Keratinocyte (primary cell): ENCODE results near the gene NOP58. TPM values are rescaled to one million over a fixed set of nuclear protein-coding genes. Genes with fewer than 3 reads are reported as not detected.

Experiments
- DNase-seq: peaks from one replicate; pipeline ENCODE4 v3.0.0-alpha.2; 2011; ENCODE audit warnings: low read depth, missing footprints, low spot score
- FAIRE-seq: peaks from 2 replicates; lab custom pipeline; 2011; peaks lifted over from hg19 to GRCh38; lab: Jason Lieb, UNC
- H2AFZ ChIP-seq: 2 replicates; pipeline ENCODE4 v1.6.0; 2012; ENCODE audit warnings: low read length, control low read depth, inconsistent platforms; ENCODE audit not compliant: control insufficient read depth
- H3K27ac ChIP-seq: 2 replicates; pipeline ENCODE4 v1.5.1; 2011; ENCODE audit warnings: low read length; ENCODE audit not compliant: control insufficient read depth, insufficient read depth
- H3K27me3 ChIP-seq: 3 replicates; pipeline ENCODE4 v1.6.0; 2011; ENCODE audit warnings: low read length; ENCODE audit not compliant: control insufficient read depth, insufficient read depth; ENCODE audit errors: extremely low read depth
- H3K36me3 ChIP-seq, 2 experiments: 2 replicates in 1 of 2; 3 replicates in 1 of 2; pipeline ENCODE4 v1.5.1; 2011; ENCODE audit warnings: low read length in 2 of 2, mild to moderate bottlenecking in 1 of 2; ENCODE audit not compliant: control insufficient read depth in 2 of 2, insufficient read depth in 2 of 2; ENCODE audit errors: extremely low read depth in 1 of 2
- H3K4me1 ChIP-seq: 3 replicates; pipeline ENCODE4 v1.5.1; 2011; ENCODE audit warnings: low read length; ENCODE audit not compliant: control insufficient read depth, insufficient read depth; ENCODE audit errors: extremely low read depth
- H3K4me2 ChIP-seq: 3 replicates; pipeline ENCODE4 v1.6.0; 2011; ENCODE audit warnings: low read depth, low read length; ENCODE audit not compliant: control insufficient read depth, insufficient read depth; ENCODE audit errors: extremely low read depth
- H3K4me3 ChIP-seq, 3 experiments: fragments of 200-600 bp in 1 of 3; sonication (generic) in 1 of 3; 2 replicates in 2 of 3; 3 replicates in 1 of 3; pipeline ENCODE4 v1.5.1; 2011 to 2016; ENCODE audit warnings: low read length in 3 of 3, mild to moderate bottlenecking in 3 of 3, control low read depth in 2 of 3, inconsistent platforms in 1 of 3, low read depth in 1 of 3, mixed read lengths in 1 of 3, mixed run types in 1 of 3, moderate library complexity in 1 of 3; ENCODE audit not compliant: control insufficient read depth in 2 of 3, insufficient read depth in 2 of 3; ENCODE audit errors: extremely low read depth in 1 of 3
- H3K79me2 ChIP-seq: 2 replicates; pipeline ENCODE4 v1.6.0; 2012; ENCODE audit warnings: low read length; ENCODE audit not compliant: control insufficient read depth, insufficient read depth
- H3K9ac ChIP-seq: 3 replicates; pipeline ENCODE4 v1.6.0; 2011; ENCODE audit warnings: low read length; ENCODE audit not compliant: control insufficient read depth, insufficient read depth; ENCODE audit errors: extremely low read depth
- H3K9me1 ChIP-seq: 3 replicates; pipeline ENCODE4 v1.6.0; 2011; ENCODE audit warnings: low read length; ENCODE audit not compliant: control insufficient read depth, insufficient read depth; ENCODE audit errors: extremely low read depth
- H3K9me3 ChIP-seq: 2 replicates; pipeline ENCODE4 v1.5.1; 2012; ENCODE audit warnings: low read depth, low read length; ENCODE audit not compliant: control insufficient read depth
- H4K20me1 ChIP-seq: 3 replicates; pipeline ENCODE4 v1.6.0; 2011; ENCODE audit warnings: low read length; ENCODE audit not compliant: control insufficient read depth, insufficient read depth; ENCODE audit errors: extremely low read depth
- EZH2 ChIP-seq: IDR thresholded peaks from one replicate; pipeline ENCODE4 v1.6.1; 2012; ENCODE audit warnings: inconsistent platforms, mild to moderate bottlenecking, low read length, moderate library complexity
- dilution Hi-C: fragments of 300-500 bp; cut with MboI; formaldehyde crosslinking; loops from one replicate; pipeline ENCODE4 v1.7.0; 2020; ENCODE audit warnings: low sequenced_read_pairs; ENCODE audit not compliant: extremely low pct_ligation_motif_present
- polyA plus RNA-seq, 5 experiments: library from polyadenylated mRNA; depleted of rRNA in 3 of 5; stranded (reverse) in 3 of 5; stranded (forward) in 1 of 5; unstranded in 1 of 5; fragments of >200 nt; gene quantifications; 1 replicate in 1 of 5; 2 replicates in 3 of 5; 3 replicates in 1 of 5; pipeline versions ENCODE4 v1.2.1 to v1.2.3, GENCODE V29; 2011 to 2012; ENCODE audit warnings: missing spikeins in 2 of 5, low read depth in 1 of 5, low replicate concordance in 1 of 5
- TF ChIP-seq, protein P1 (sequence below), 3 experiments: IDR thresholded peaks in 1 of 3; conservative IDR thresholded peaks in 1 of 3; optimal IDR thresholded peaks in 1 of 3; 2 replicates in 2 of 3; 3 replicates in 1 of 3; pipeline versions ENCODE3 to v1.5.1; 2011; ENCODE audit warnings: low read length in 3 of 3, mild to moderate bottlenecking in 3 of 3, moderate library complexity in 2 of 3, control low read depth in 1 of 3, inconsistent platforms in 1 of 3; ENCODE audit not compliant: insufficient read depth in 2 of 3; ENCODE audit errors: extremely low read depth in 1 of 3

NOP58 gene
- polyA plus RNA-seq, 1 donor (not counting 4 experiments of a cell fraction or from before 2014, with no cell fraction given) = 118 TPM

DNA sequence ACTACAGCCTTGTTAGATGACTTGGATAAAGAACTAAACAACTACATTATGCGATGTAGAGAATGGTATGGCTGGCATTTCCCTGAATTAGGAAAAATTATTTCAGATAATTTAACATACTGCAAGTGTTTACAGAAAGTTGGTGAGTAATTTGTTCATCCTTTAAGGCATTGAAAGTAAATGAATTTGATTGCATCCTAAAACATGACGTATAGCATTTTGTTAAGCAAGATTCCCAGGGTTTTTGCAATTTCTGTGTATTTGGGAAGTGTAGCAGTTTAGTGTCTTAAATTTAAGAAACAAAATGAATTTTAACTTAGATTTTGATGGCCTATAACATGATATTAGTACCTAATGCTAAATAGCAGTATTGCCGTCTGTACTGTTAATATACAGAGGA, 24.8 kb downstream of the NOP58 start:
- Histone ChIP-seq H3K4me3 (no peak overlapping the region), H3K36me3 (peaks cover 21 to 33% of the 10 kb centered on the region in 2 experiments), H2AFZ (no peak overlapping the region), H4K20me1 (peaks cover 8% of the 10 kb centered on the region), H3K9ac (no peak overlapping the region), H3K9me1 (no peaks in the 10 kb centered on the region), H3K4me1 (no peaks in the 10 kb centered on the region), H3K4me2 (no peak overlapping the region), H3K9me3 (no peaks in the 10 kb centered on the region), H3K79me2 (peaks cover 18% of the 10 kb centered on the region), H3K27ac (no peak overlapping the region), H3K27me3 (no peaks in the 10 kb centered on the region)
- dilution Hi-C loops = no loop called here
- no peak for FAIRE-seq
- DNase-seq = no peak
- no peak for TF ChIP-seq EZH2
- TF ChIP-seq, protein P1, sequence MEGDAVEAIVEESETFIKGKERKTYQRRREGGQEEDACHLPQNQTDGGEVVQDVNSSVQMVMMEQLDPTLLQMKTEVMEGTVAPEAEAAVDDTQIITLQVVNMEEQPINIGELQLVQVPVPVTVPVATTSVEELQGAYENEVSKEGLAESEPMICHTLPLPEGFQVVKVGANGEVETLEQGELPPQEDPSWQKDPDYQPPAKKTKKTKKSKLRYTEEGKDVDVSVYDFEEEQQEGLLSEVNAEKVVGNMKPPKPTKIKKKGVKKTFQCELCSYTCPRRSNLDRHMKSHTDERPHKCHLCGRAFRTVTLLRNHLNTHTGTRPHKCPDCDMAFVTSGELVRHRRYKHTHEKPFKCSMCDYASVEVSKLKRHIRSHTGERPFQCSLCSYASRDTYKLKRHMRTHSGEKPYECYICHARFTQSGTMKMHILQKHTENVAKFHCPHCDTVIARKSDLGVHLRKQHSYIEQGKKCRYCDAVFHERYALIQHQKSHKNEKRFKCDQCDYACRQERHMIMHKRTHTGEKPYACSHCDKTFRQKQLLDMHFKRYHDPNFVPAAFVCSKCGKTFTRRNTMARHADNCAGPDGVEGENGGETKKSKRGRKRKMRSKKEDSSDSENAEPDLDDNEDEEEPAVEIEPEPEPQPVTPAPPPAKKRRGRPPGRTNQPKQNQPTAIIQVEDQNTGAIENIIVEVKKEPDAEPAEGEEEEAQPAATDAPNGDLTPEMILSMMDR (optimal IDR thresholded peaks at IDR 0.05 in 1 of 3, IDR thresholded peaks at IDR 0.05 in 1 of 3, conservative IDR thresholded peaks at IDR 0.05 in 1 of 3; ENCODE audit: extremely low read depth in 1 of 3, insufficient read depth in 2 of 3, low read length in 3 of 3) = no peak

- FAIRE-seq = no peak
- Histone ChIP-seq H3K27me3 (no peaks in the 10 kb centered on the region), H3K4me2 (no peak overlapping the region), H3K4me3 (no peak overlapping the region), H3K9me1 (no peaks in the 10 kb centered on the region), H3K9ac (no peak overlapping the region), H3K36me3 (peaks cover 19 to 39% of the 10 kb centered on the region in 2 experiments), H3K9me3 (no peaks in the 10 kb centered on the region), H2AFZ (no peak overlapping the region), H3K4me1 (no peaks in the 10 kb centered on the region), H3K79me2 (peaks cover 15% of the 10 kb centered on the region), H4K20me1 (peaks cover 8% of the 10 kb centered on the region), H3K27ac (no peak overlapping the region)
- TF ChIP-seq, protein P1 (optimal IDR thresholded peaks at IDR 0.05 in 1 of 3, IDR thresholded peaks at IDR 0.05 in 1 of 3, conservative IDR thresholded peaks at IDR 0.05 in 1 of 3; ENCODE audit: extremely low read depth in 1 of 3, insufficient read depth in 2 of 3, low read length in 3 of 3) = no peak
- no peak for TF ChIP-seq EZH2
- dilution Hi-C loops = no loop called here
- no peak for DNase-seq
Measured at GRCh38 chr2:202290970-202291369, 25.4 kb downstream of the NOP58 start.
